HG02642 (cell line): Measurements from ENCODE around the gene TBL1XR1.
"Not testable (repeated sequence)": the region's sequence is repeated elsewhere in the genome, so short reads cannot be mapped to it uniquely, and the experiment has no call there.

Experiments used
- ATAC-seq: cut with Tn5 transposase; IDR thresholded peaks from one replicate; pipeline ENCODE4 v1.9.1; 2021; ENCODE audit warnings: mild to moderate bottlenecking; ENCODE audit not compliant: unreplicated experiment, poor library complexity

TBL1XR1 gene

GRCh38 chr3:177209509-177209908, 12.2 kb upstream of the TBL1XR1 start:
- ATAC-seq = no peak

DNA sequence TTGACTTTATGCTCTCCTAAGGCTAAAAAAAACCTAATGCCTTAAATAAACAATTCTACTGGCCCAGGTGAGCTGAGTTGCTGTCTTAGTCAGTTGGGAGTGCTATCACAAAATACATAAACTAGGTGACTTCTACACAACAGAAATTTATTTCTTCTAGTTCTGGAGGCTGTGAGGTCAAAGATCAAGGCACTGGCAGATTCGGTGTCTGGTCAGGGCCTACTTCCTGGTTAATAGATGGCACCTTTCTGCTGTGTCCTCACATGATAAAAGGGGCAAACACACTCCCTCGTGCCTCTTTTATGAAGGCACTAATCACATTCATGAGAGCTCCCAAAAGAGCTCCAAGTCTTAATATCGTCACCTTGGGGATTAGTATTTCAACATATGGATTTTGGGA, 11.5 kb upstream of the TBL1XR1 start:
- ATAC-seq = no peak

DNA sequence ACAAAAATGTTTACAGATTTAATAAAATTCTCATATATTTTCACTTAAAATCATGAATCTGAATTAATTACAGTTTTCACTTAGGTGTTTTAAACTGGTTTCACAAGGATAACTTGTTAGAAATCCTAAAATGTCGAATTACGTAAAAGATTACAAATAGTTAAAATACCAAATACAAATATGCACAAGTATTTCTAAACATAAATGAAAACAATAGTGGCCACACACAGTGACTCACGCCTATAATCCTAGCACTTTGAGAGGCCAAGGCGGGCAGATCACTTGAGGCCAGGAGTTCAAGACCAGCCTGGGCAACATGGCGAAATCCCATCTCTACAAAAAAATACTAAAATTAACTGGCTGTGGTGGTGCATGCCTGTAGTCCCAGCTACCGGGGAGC, 10.9 kb upstream of the TBL1XR1 start:
- no peak for ATAC-seq

DNA sequence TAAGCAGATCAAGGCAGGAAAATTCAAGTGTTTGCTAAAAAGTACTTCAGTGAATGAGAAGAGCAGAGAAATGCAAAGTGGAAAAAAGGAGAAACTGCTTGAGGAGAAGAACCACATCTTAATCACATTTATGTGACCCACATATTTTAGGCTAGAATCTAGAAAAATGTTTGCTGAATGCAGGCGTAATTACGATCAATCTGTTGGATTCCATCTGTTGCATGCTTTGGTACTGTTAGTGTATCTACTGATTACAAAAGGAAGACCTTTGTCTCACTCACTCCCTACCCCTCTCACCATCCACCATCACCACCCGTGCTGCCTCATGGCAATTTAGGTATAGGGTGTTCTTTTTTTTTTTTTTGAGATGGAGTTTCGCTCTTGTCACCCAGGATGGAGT, 9.7 kb upstream of the TBL1XR1 start:
- ATAC-seq = no peak

GRCh38 chr3:177203689-177204395, 6.6 kb upstream of the TBL1XR1 start:
- no peak for ATAC-seq

- ATAC-seq = not testable (repeated sequence)
These were observed 5.7 kb upstream of the TBL1XR1 start for GRCh38 chr3:177203016-177203415.

- peak; percentile 68 for ATAC-seq
These were observed 4.6 kb upstream of the TBL1XR1 start for GRCh38 chr3:177201700-177202397.

DNA sequence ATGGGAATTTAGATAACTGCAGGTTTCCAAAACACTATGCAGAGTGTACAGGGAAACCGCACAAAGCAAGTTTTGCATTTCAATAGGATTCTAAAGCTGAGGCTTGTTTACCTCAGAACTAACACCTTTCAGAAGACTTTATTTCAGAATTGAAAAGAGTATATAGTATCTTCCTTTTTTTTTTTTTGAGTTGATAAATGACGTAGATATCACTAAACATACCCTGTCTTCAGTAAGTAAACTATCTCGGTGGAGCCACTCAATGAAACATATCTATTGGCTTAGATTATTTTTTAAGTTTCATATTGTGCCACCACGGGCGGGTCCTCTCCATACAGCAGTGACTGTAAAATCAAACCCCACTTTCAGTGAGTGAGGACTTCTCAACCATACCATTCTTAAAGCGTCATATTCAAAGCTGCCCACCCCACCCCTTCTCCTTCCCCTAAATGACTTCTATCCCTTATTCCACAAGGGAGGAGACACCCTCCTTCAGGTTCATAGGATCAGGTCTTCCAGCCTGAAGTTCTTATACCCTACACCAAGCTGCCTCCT, 2.0 kb upstream of the TBL1XR1 start:
- no peak for ATAC-seq

DNA sequence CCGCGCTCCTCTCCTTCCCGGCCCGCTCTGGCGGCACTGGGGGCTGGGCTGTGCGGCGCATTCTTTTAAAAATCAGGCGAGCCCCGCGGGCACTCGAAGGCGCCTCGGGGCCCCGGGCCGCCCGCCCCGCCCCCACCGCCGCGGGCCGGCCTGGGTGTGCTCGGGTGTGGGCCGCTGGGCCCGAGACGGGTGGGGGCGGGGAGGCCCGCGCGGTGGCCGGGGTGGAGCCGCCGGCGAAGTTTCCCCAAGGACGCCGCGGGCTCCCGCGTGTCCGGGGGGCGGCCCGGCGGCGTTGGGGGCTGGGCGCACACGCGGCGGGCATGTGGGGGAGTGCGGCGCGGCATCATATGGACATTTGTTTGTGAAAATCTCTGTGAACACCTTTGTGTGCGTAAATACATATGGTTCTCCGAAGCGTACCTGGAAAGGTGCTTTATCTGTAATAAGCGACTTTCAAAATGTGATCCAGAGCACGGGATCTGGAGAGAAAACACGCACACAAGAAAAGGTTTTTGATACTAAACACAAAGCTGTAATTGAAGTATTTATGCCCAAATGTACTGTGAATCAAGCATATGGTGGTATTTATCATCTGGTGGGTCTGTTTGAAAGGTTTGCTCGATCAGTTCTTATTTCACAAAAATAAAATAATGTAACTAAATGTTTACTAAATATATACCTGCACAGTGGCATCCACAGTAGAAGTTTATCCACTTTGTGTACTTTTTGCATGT, 612 bp upstream of the TBL1XR1 start:
- peak; percentile 45 for ATAC-seq

DNA sequence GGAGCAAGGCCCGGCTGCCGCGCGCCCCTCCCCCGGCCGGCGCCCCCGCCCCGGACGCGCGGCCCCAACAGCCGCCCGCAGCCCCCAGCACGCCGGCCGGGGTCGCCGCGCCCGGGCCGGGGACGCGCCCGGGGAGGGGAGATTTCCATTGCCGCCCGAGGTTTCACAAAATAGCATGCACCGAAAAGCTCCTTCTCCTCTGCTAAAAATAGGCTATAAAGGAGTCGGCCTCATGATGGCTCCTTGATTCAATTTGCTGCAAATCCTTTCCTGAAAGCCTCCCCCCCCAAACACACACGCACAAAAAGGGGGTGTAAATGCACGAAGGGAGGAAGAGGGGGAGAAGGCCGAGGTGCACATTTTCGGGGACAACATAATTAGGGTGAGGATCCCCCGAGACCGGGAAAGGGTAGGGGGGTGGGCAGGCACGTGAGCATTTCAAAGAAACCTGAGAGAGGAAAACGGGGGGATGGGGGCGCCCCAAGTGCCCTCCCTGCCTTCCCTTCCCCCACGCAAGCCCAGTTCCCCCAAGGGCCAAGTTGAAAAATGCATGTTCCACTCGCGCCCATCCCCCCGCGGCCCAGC, 734 bp downstream of the TBL1XR1 start:
- ATAC-seq = no peak

DNA sequence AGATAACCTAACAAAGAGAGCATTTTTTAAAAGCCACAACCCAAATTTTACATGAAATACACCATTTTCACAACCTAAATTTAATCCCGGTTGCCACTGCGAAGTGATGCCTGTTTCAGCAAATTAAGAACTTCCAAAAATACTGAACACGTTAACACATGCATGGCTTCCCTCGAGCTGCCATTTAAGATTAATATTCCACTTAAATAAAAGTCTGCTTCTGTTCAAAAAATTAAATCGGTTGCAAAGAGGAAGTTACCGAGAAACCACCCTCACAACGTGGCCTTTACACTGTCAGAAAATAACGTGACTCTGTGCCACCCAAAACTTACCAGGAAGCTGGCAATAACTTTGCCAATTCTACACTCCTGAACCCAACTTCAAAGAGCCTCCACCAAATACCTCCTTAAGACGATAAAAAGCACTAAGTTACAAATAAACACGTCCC, 1.2 kb downstream of the TBL1XR1 start:
- no peak for ATAC-seq

GRCh38 chr3:177195242-177195991, 1.9 kb downstream of the TBL1XR1 start:
- ATAC-seq = no peak

- no peak for ATAC-seq
These were observed 3.0 kb downstream of the TBL1XR1 start for GRCh38 chr3:177194299-177194698.

DNA sequence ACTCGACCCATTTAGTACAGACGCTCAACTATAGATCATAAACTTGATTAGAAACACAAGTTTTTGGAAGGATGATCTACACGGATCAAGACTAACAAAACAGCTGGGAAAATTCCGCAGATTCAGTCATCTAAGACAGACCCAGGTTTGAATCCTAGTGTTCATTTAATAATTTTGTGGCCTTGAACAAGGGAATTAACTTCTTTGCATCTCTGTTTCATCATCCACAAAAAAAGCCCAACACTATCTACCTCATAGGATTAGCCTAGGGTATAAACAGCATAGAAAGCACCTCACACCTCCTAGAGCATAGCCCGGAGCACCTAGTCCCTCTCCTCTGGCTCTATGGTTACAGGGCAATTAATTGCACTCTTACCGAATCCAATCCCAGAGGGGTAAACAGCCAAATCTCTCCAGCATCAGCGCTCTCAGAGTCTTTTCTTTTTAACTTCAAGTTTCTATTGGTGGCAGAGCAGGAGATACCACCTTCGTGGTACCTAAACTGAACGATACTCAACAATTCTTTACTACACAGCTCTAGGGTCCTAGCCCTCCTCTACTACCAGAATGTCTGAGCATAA, 3.5 kb downstream of the TBL1XR1 start:
- no peak for ATAC-seq

- ATAC-seq = not testable (repeated sequence)
These were observed 4.0 kb downstream of the TBL1XR1 start for GRCh38 chr3:177193275-177193674.

- ATAC-seq = no peak
These were observed 6.3 kb downstream of the TBL1XR1 start for GRCh38 chr3:177190756-177191681.

DNA sequence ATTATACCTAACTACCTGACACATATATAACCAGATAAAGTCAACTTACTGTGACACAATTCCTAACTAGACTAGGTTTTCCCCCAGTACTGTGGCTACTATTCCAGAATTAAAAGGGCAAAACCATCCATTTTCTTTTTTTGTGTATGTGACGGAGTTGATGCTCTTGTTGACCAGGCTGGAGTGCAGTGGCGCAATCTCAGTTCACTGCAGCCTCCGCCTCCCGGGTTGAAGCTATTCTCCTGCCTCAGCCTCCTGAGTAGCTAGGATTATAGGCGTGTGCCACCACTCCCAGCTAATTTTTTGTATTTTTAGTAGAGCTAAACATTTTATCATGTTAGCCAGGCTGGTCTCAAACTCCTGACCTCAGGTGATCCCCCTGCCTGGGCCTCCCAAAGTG, 7.1 kb downstream of the TBL1XR1 start:
- ATAC-seq = not testable (repeated sequence)

DNA sequence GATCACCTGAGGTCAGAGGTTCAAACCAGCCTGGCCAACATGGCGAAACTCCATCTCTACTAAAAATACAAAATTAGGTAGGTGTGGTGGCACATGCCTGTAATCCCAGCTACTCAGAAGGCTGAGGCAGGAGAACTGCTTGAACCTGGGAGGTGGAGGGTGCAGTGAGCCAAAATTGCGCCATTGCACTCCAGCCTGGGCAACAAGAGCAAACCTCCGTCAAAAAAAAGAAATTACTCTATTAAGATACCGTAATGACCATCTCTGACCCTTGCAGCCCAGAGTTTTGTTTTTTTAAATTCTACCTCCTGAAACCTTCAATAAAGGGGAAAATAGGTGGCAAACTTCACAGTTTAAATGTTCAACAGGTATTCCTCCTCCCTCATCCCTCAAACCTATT, 9.0 kb downstream of the TBL1XR1 start:
- ATAC-seq = not testable (repeated sequence)
